Measurements from ENCODE around the gene ZNF593.

ZNF593 gene

GRCh38 chr1:26169669-26170471 is at the start of gene ZNF593:
ZNF593 (plus strand) TSS chr1:26169908; CDS start chr1:26169984, 76 bp downstream.
- peak; percentile 99 for DNase-seq (ENCODE audit: low spot score)

- no peak for DNase-seq (ENCODE audit: low spot score)
Measured at GRCh38 chr1:26121854-26122773, 47.6 kb upstream of the ZNF593 start.

- peak; percentile 48 for DNase-seq (ENCODE audit: low spot score)
Measured at GRCh38 chr1:26122988-26123973, 46.4 kb upstream of the ZNF593 start.

GRCh38 chr1:26124418-26125331 is 45.0 kb upstream of the ZNF593 start:
- DNase-seq (ENCODE audit: low spot score) = no peak

GRCh38 chr1:26125382-26125781 is 44.3 kb upstream of the ZNF593 start:
- no peak for DNase-seq (ENCODE audit: low spot score)

- DNase-seq (ENCODE audit: low spot score) = no peak
Measured at GRCh38 chr1:26125946-26126320, 43.8 kb upstream of the ZNF593 start.

- no peak for DNase-seq (ENCODE audit: low spot score)
Measured at GRCh38 chr1:26126321-26127084, 43.2 kb upstream of the ZNF593 start.

- no peak for DNase-seq (ENCODE audit: low spot score)
Measured at GRCh38 chr1:26127235-26128163, 42.2 kb upstream of the ZNF593 start.

- DNase-seq (ENCODE audit: low spot score) = no peak
Measured at GRCh38 chr1:26129778-26130177, 39.9 kb upstream of the ZNF593 start.

- DNase-seq (ENCODE audit: low spot score) = no peak
Measured at GRCh38 chr1:26130695-26131094, 39.0 kb upstream of the ZNF593 start.

- DNase-seq (ENCODE audit: low spot score) = no peak
Measured at GRCh38 chr1:26132128-26132833, 37.4 kb upstream of the ZNF593 start.

GRCh38 chr1:26132834-26133167 is 36.9 kb upstream of the ZNF593 start:
- DNase-seq (ENCODE audit: low spot score) = no peak

GRCh38 chr1:26134466-26134865 is 35.2 kb upstream of the ZNF593 start:
- no peak for DNase-seq (ENCODE audit: low spot score)

- DNase-seq (ENCODE audit: low spot score) = no peak
Measured at GRCh38 chr1:26138974-26139558, 30.6 kb upstream of the ZNF593 start.

- DNase-seq (ENCODE audit: low spot score) = no peak
Measured at GRCh38 chr1:26142159-26142558, 27.5 kb upstream of the ZNF593 start.

GRCh38 chr1:26145041-26145959 is 24.4 kb upstream of the ZNF593 start:
- DNase-seq (ENCODE audit: low spot score) = peak; percentile 88

GRCh38 chr1:26145960-26146294 is 23.8 kb upstream of the ZNF593 start:
- no peak for DNase-seq (ENCODE audit: low spot score)

All from GM03348 (cell line).